DLD1 (cell line): ENCODE measurements around the gene DNAJC1.
"Not testable (repeated sequence)": the region's sequence is repeated elsewhere in the genome, so short reads cannot be mapped to it uniquely, and the experiment has no call there.

Source experiments
- in situ Hi-C: cut with HindIII; loops from 2 replicates; pipeline ENCODE4 v1.10.0; 2017; ENCODE audit warnings: low sequenced_read_pairs

Gene DNAJC1

DNA sequence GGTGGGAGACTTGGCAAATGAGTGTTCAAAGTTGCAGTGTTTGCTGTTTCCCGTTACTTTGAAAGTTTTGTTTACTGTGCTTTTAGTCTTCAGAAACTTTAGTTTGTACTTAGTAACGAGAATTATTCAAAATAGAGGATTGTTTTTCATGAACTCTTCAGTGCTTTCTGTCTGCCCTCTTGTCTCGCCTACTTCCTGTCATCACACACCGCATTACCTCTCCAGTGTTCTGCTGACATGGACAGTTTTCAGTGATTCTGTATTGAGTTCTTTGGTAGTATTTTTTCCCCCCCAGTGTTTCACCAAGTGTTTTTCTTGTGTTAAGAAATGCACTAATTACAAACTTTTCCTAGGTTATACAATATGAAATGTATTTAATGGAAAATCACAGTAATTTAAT is 262.5 kb downstream of the DNAJC1 start:
- in situ Hi-C loops: no loop called here

DNA sequence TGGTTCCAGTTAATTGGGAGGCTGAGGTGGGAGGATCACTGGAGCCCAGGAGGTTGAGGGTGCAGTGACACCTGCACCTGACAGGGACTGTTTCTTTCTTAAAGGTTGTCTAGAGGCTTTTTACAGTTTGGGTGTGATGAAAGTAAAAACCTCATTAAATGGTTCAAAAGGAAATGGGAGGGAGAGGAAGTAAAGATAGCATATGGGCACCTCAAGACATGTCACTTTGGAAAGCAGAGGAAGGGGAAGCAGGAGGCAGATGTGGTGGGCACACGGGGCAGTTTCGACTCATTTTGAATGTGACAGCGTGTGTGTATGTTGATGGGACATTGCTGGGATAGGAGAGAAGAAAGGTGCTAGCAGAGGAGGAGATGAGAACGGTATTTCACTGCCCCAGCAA is 266.4 kb downstream of the DNAJC1 start:
- in situ Hi-C loops: no loop called here

- in situ Hi-C loops: no loop called here
Observed at GRCh38 chr10:21733710-21734109, 269.8 kb downstream of the DNAJC1 start.

DNA sequence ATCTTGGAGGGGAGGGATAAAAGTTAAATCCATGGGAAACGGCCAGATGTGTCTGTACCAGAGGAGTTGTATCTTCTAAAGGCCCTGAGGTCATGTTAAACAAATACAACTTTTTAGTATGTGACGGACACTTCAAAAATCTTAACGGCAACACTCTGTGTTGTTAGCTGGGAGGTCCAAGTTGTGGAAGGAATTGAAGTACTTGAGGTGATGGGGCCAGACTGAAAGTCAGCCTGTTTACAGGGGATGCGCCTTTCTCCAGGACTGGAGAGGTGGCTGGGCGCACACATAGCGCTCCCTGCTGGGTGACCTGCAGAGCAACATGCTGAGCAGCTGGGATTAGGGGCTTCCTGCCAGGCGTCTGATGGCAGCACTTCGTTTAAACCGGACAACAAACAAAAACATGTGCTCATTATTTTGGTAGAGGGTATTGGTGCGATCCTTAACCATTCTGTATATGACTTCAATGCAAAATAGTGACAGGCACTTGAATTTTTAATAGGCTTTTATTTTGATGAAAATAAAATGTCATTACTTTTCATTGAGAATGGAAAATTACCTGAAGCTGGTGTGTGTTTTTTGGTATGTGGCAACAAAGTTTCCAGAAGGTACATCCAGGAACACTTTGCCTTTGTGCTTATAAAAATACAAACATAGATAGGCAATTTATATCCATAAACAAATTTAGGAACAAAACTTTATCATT is 271.3 kb downstream of the DNAJC1 start:
- in situ Hi-C loops: no loop called here

GRCh38 chr10:21728618-21729017 is 274.9 kb downstream of the DNAJC1 start:
- in situ Hi-C loops: no loop called here

- in situ Hi-C loops: no loop called here
Observed at GRCh38 chr10:21727452-21728168, 275.9 kb downstream of the DNAJC1 start.

- in situ Hi-C loops: no loop called here
Observed at GRCh38 chr10:21726601-21727225, 276.8 kb downstream of the DNAJC1 start.

GRCh38 chr10:21724687-21725367 is 278.7 kb downstream of the DNAJC1 start:
- in situ Hi-C loops: loop anchor here (5.0 kb wide), 1 partner anchor 43 kb away; no protein-coding TSS in a partner anchor

DNA sequence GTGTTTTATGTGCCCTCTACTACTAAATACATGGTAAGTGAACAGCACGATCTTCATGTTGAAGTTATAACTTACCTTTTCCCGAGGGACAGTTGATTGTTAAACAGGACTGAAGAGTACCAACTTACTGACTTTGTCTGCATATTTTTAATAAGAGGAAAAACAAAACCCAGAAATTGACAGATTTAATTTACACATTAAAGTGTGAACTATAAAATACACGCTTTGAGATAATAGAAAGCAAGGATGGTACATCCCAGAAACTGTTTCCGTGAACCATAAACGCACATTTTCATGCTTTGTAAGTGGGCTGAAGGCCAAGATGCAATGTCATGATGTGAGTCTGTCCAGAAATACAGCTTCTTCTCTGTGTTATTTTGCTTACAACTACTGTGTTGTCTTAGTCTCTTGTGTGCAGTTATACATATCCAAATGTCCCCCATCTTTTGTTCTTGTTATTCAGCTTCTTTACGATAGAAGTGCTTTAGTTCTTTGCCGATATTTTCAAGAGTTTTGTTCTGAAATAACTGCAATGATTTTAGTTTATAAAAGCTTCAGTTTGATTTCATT is 279.4 kb downstream of the DNAJC1 start:
- in situ Hi-C loops: loop anchor here (5.0 kb wide), 1 partner anchor 42 kb away; no protein-coding TSS in a partner anchor

GRCh38 chr10:21722209-21722608 is 281.3 kb downstream of the DNAJC1 start:
- in situ Hi-C loops: loop anchor here (5.0 kb wide), 1 partner anchor 40 kb away; no protein-coding TSS in a partner anchor

DNA sequence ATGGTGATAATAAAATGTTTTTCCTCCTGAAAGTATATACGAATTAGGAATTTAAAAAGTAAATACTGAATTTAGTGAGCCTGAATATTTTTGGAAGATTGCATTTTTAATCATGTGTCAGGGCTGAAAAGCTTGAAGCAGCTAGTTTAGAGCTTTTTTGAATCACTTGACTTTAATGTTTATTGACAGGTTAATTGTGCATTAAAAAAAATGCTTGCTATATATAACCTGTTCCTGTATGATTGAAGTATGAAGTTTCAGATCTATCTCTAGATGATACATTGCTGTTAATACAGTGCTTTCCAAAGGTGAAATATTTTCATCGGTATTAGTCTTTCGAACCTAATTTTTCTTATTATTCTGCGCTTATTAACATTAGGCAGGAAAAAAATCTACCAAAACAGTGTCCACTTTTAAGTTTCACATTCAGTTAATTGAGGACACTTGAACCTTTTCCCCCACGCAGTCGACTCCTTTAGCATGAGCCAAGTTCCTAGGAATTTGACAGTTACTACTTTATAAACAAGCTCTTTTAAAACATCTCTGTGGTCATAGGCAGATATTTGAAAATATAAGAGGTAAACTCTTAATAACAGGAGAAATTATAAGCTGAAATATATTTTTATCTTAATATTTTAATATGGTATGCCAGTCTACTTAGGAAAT is 282.4 kb downstream of the DNAJC1 start:
- in situ Hi-C loops: loop anchor here (5.0 kb wide), 1 partner anchor 39 kb away; no protein-coding TSS in a partner anchor

DNA sequence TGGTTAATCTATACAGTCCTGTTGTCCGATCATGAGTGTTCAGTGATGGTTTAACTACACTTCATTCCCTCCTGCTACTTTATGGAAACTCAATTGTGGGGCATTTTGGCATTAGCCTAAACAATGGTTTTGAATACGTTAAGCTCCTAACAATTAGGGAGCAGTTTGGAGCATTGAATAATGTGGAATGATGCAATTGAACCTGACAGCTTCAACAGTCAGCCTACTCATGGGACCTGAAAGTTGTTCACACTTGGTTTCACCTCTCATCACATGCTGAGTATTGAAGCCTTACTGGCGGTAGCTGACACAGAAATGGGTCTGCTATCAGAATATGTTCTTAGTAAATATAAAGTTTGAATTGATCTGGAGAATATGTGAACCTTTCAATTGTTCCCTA is 283.4 kb downstream of the DNAJC1 start:
- in situ Hi-C loops: loop anchor here (5.0 kb wide), 1 partner anchor 38 kb away; no protein-coding TSS in a partner anchor

DNA sequence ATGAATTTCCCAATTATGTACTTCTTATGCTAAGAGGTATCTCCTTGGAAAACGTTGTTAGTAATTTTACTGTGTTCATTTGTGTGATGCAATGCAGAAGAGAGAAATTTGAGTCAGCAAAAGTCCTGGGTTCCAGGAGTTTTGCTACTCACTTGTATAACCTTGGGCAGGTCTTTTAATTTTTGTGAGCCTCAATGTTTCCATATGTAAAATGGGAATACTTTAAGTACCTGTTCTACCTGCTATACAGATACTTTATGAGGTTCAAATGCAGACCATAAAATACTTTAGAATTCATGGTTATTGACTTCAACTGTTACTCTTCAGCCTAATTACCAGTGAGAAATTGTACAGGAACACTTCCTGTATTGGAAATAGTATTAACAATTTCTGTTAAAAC is 284.0 kb downstream of the DNAJC1 start:
- in situ Hi-C loops: no loop called here

DNA sequence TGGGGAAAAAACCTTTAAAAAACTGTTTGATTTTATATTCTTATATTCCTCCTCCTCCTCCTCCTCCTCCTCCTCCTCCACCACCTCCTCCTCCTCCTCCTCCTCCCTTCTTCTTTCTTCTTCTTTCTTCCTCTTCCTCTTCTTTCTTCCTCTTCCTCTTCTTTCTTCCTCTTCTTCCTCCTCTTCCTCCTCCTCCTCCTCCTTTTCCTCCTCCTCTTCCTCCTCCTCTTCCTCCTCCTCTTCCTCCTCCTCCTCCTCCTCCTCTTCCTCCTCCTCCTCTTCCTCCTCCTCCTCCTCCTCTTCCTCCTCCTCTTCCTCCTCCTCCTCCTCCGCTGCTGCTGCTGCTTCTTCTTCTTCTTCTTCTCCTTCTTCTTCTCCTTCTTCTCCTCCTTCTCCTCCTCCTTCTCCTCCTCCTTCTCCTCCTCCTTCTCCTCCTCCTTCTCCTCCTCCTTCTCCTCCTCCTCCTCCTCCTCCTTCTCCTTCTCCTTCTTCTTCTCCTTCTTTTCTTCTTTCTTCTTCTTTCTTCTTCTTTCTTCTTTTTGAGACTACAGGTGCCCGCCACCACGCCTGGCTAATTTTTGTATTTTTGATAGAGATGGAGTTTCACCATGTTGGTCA is 286.0 kb downstream of the DNAJC1 start:
- in situ Hi-C loops: not testable (repeated sequence)

DNA sequence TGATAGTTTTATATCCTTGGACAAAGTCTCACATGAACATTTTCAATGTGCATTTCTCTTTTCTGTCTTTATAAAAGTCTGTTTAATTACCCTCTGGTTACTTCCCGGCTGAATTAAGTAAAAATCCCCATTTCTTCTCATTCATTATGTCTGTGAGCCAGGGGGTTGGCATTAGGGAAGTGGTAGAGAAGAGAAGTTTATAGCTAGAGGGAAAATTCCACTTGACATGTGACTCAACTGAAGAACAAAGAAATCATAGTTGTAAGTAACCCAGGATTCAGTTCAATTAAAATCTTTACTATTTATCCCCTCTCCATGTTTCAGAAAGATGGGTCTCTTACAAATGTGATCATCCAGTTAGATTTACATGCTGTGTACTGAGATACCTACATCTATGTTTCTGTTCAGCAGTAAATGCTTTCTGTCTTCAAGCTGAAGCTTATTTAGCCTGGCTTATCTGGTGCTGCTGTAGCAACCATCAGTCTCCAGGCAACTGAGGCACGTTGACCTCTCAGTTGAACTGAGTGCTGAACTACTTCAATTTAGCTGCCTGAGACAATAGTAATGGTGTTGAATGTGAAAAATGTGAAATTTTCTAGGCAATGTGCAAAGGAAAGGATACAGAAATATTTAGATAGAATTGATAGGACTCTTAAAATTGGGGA is 287.9 kb downstream of the DNAJC1 start:
- in situ Hi-C loops: no loop called here

- in situ Hi-C loops: no loop called here
Observed at GRCh38 chr10:21712975-21713374, 290.6 kb downstream of the DNAJC1 start.

GRCh38 chr10:21707498-21707897 is 296.0 kb downstream of the DNAJC1 start:
- in situ Hi-C loops: no loop called here
